ENCODE data around the gene GYS2.

GRCh38 chr12:21502164-21502496 is 102.5 kb downstream of the GYS2 start:
- TF ChIP-seq POLR2A (IDR thresholded peaks at IDR 0.05): no peak
- TF ChIP-seq CTCF (IDR thresholded peaks at IDR 0.05): no peak
- TF ChIP-seq POLR2AphosphoS5 (IDR thresholded peaks at IDR 0.05): no peak
